Left ventricle myocardium inferior (tissue), 1 donor: Measurements from ENCODE around the gene PALD1. TPM values are rescaled to one million over a fixed set of nuclear protein-coding genes. Genes with fewer than 3 reads are reported as not detected.

Experiments
- DNase-seq: peaks from one replicate; pipeline ENCODE4 v3.0.0-alpha.2; 2020
- H3K27ac ChIP-seq: fragments of 200-600 bp; replicated peaks from 2 replicates; pipeline ENCODE4 v1.8.0; 2021
- H3K27me3 ChIP-seq: fragments of 200-600 bp; 2 replicates; pipeline ENCODE4 v1.8.0; 2021; ENCODE audit warnings: low read depth
- H3K36me3 ChIP-seq: fragments of 200-600 bp; 2 replicates; pipeline ENCODE4 v1.8.0; 2021
- H3K4me1 ChIP-seq: fragments of 200-600 bp; 2 replicates; pipeline ENCODE4 v1.8.0; 2021
- H3K4me3 ChIP-seq: fragments of 200-600 bp; 2 replicates; pipeline ENCODE4 v1.8.0; 2021; ENCODE audit warnings: mild to moderate bottlenecking, moderate library complexity
- H3K9me3 ChIP-seq: fragments of 200-600 bp; replicated peaks from 2 replicates; pipeline ENCODE4 v1.8.0; 2021
- intact Hi-C: fragments of 100-400 bp; cut with micrococcal nuclease; formaldehyde crosslinking; loops from one replicate; pipeline ENCODE4 v1.11.0; 2022
- total RNA-seq: library from RNA; stranded (reverse); fragmentation: NEBNext Ultra II Directional; extraction: Animal tissue kit (Norgen Biotek cat#: 25700); gene quantifications from one replicate; pipeline ENCODE4 v1.2.1, GENCODE V29; 2021
- TF ChIP-seq, protein P1 (sequence below): fragments of 200-600 bp; IDR thresholded peaks from 2 replicates; pipeline ENCODE4 v1.8.0; 2021; ENCODE audit warnings: antibody characterized with exemption, mild to moderate bottlenecking, borderline replicate concordance
- donor health status: DM: no; HTN: yes; CAD: no; lungs with severe emphysema.

Gene PALD1
- total RNA-seq, 1 donor from 2014 or later = 5.1 TPM

DNA sequence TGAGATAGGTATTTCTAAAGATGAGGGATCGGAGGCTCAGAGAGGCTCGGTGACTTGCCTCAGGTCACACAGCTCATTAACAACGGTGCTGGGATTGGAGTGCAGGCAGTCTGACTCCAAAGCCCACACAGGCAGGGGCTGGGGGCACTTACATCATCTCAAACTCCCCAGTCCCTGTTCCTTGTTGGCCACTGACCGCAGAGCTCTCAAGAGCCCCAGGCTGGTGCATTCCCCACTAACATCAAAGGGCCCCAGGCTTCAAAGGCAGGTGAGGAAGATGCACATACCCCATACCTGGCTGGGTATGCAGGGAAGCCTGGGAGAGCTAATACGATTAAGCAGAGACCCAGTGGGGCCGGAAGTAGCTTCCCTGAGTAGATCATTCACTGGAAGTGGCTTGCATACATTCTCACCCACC, 23.3 kb upstream of the PALD1 start:
- TF ChIP-seq, protein P1, sequence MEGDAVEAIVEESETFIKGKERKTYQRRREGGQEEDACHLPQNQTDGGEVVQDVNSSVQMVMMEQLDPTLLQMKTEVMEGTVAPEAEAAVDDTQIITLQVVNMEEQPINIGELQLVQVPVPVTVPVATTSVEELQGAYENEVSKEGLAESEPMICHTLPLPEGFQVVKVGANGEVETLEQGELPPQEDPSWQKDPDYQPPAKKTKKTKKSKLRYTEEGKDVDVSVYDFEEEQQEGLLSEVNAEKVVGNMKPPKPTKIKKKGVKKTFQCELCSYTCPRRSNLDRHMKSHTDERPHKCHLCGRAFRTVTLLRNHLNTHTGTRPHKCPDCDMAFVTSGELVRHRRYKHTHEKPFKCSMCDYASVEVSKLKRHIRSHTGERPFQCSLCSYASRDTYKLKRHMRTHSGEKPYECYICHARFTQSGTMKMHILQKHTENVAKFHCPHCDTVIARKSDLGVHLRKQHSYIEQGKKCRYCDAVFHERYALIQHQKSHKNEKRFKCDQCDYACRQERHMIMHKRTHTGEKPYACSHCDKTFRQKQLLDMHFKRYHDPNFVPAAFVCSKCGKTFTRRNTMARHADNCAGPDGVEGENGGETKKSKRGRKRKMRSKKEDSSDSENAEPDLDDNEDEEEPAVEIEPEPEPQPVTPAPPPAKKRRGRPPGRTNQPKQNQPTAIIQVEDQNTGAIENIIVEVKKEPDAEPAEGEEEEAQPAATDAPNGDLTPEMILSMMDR = no peak
- intact Hi-C loops = no loop called here
- H3K4me1 ChIP-seq = peaks cover 28% of the 10 kb centered on the region
- no peak overlapping the region for H3K27ac ChIP-seq
- H3K27me3 ChIP-seq = no peaks in the 10 kb centered on the region
- DNase-seq = no peak
- H3K4me3 ChIP-seq = no peak overlapping the region
- H3K9me3 ChIP-seq = no peaks in the 10 kb centered on the region
- H3K36me3 ChIP-seq = no peaks in the 10 kb centered on the region

DNA sequence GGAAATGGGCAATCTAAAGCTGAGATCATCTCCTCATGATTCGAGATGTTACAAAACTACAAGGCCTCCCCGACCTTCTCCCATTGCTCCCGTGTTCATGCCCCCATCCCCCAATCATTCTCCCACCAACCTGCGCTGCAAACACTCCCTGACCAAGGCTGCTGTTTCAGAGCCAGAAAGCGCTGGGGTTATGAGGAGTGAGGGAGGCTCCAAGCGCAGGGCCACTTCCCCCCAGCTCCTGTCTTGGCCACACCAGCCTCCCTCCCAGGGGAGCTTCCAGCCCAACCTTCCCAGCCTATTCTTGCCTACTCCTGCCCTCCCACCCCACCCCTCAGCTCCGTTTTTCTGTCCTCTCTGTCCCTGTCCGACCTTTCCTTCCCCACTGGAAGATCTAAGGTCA, 22.4 kb upstream of the PALD1 start:
- peaks cover 28% of the 10 kb centered on the region for H3K4me1 ChIP-seq
- TF ChIP-seq, protein P1 = no peak
- no peak for DNase-seq
- H3K27me3 ChIP-seq = no peaks in the 10 kb centered on the region
- intact Hi-C loops = no loop called here
- H3K27ac ChIP-seq = no peak overlapping the region
- H3K9me3 ChIP-seq = no peaks in the 10 kb centered on the region
- no peaks in the 10 kb centered on the region for H3K36me3 ChIP-seq
- no peak overlapping the region for H3K4me3 ChIP-seq

DNA sequence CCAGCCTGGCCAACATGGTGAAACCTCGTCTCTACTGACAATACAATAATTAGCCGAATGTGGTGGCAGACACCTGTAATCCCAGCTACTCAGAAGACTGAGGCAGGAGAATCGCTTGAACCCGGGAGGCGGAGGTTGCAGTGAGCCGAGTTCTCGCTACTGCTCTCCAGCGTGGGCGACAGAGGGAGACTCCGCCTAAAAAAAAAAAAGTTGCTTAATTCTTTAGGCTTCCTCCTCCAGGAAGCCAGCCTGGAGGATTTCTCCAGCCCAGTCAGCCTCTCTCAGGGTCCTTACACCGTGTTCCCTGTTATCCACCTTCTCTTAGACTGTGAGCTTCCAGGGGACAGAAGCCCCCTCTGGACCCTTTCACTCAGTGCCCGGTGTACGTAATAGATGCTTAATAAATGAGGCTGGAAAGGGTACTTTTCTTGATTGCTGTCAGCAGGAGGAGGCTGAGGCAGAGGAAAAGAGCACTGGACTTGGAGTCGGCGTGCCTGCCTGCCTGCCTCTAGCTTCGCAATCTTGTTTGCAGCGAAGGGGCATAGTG, 20.7 kb upstream of the PALD1 start:
- DNase-seq = no peak
- TF ChIP-seq, protein P1 = no peak
- intact Hi-C loops = no loop called here
- Histone ChIP-seq H3K4me1 (peaks cover 43% of the 10 kb centered on the region), H3K27ac (peak overlapping the region; percentile 89), H3K4me3 (peak overlapping the region; percentile 69), H3K36me3 (no peaks in the 10 kb centered on the region), H3K27me3 (no peaks in the 10 kb centered on the region), H3K9me3 (no peaks in the 10 kb centered on the region)

DNA sequence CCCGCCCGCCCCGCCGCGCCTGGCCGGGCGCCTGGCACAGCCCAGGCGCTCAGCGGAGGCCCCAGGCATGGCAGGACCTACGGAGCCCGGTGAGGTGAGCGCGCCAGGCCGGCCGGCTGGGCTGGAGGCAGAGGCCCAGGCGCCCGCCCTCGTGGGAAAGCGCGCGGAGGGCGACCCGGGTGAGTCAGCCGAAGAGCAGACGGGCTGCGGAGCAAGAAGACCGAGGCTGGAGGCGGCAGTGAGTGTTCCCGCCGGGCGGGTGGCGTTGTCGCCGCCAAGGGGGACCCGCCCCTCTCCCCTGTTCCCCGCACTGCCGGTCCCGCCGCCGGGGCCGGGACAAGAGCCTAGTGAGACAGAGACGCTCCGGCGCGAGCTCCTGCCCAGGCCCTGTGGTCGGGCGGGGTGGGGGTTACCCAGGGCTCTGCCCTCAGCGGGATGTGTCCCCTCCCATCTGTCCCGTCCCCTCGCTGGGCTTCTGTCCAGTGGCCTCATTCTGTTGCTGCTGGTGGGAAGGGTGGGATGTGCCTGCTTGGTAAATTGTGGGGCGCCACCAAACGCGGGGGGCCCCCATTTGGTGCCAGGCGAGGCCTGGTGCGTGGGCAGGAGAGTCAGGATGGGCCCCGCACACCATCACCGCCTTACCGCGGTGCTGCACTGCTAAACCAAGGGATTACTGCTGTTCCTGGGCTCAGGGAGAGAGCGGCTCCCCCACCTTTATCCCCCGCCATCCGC, 20.1 kb upstream of the PALD1 start:
- TF ChIP-seq, protein P1 = peak; percentile 30
- Histone ChIP-seq H3K36me3 (no peaks in the 10 kb centered on the region), H3K4me3 (peak overlapping the region; percentile 69), H3K27me3 (no peaks in the 10 kb centered on the region), H3K27ac (peak overlapping the region; percentile 89), H3K4me1 (peaks cover 50% of the 10 kb centered on the region), H3K9me3 (no peaks in the 10 kb centered on the region)
- DNase-seq = peak; percentile 71
- intact Hi-C loops = no loop called here

DNA sequence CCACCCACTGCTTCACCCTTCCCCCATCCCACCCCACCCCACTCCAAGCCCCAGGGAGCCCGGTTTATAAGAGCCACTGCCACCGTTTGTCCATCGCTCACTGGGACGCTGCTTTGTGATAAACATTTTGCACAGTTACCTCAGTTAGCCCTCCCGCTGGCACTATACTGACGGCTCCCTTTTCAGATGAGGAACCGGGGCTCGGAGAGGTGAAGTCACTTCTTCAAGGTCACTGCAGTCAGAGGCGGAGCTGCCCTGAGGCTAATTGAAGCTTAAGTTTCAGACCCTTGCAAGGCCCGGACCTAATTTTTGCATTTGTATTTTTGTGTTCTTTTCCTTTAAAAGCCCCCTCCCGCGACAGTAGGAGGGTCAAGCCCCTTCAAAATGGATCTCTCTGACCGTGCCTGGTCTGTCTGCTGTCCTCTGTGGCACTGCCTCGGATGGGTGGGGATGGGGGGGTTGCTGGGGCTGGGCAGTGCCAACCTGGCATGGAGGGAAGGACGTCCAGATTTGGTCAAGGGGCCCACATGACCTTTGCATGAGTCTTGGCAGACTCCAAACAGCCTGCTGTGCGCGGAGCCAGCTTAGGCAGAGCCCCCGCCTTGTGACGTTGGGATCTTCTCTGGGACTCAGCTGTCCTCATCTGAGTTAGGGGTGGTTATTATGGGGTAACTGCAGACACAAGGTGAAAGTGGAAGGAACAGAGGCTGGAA, 19.4 kb upstream of the PALD1 start:
- DNase-seq = no peak
- no peaks in the 10 kb centered on the region for H3K9me3 ChIP-seq
- TF ChIP-seq, protein P1 = no peak
- peak overlapping the region; percentile 89 for H3K27ac ChIP-seq
- peak overlapping the region; percentile 69 for H3K4me3 ChIP-seq
- H3K27me3 ChIP-seq = no peaks in the 10 kb centered on the region
- intact Hi-C loops = no loop called here
- no peaks in the 10 kb centered on the region for H3K36me3 ChIP-seq
- peaks cover 53% of the 10 kb centered on the region for H3K4me1 ChIP-seq
